Thymus (tissue), 14 donors: ENCODE results near the gene CACNA1B. TPM values are rescaled to one million over a fixed set of nuclear protein-coding genes. Genes with fewer than 3 reads are reported as not detected.
"Not testable (repeated sequence)": the region's sequence is repeated elsewhere in the genome, so short reads cannot be mapped to it uniquely, and the experiment has no call there.

Experiments used
- DNase-seq, 9 donors: peaks; one replicate each; pipeline ENCODE4 v3.0.0-alpha.2; 2013; ENCODE audit warnings: low spot score in 9 of 9, low read depth in 6 of 9, missing footprints in 1 of 9
- H3K27ac ChIP-seq, 2 donors: one replicate each; pipeline ENCODE4 v1.5.1; 2013; ENCODE audit warnings: control low read depth in 1 of 2, low read depth in 1 of 2, low read length in 1 of 2, mild to moderate bottlenecking in 1 of 2, moderate library complexity in 1 of 2
- H3K27me3 ChIP-seq, 2 donors: one replicate each; pipeline ENCODE4 v1.5.1; 2013; ENCODE audit warnings: low read length in 1 of 2; ENCODE audit not compliant: control insufficient read depth in 2 of 2, insufficient read depth in 1 of 2
- H3K36me3 ChIP-seq, 2 donors: one replicate each; pipeline ENCODE4 v1.5.1; 2013; ENCODE audit warnings: low read length in 1 of 2, mild to moderate bottlenecking in 1 of 2, moderate library complexity in 1 of 2; ENCODE audit not compliant: control insufficient read depth in 2 of 2, insufficient read depth in 2 of 2
- H3K4me1 ChIP-seq, 2 donors: one replicate each; pipeline ENCODE4 v1.5.1; 2013; ENCODE audit warnings: low read length in 2 of 2; ENCODE audit not compliant: control insufficient read depth in 2 of 2, insufficient read depth in 2 of 2
- H3K4me3 ChIP-seq, 2 donors: one replicate each; pipeline ENCODE4 v1.5.1; 2013; ENCODE audit warnings: low read length in 2 of 2, control low read depth in 1 of 2, mild to moderate bottlenecking in 1 of 2
- H3K9me3 ChIP-seq, 2 donors: one replicate each; pipeline ENCODE4 v1.5.1; 2013; ENCODE audit warnings: low read length in 1 of 2, mild to moderate bottlenecking in 1 of 2; ENCODE audit not compliant: control insufficient read depth in 2 of 2, insufficient read depth in 1 of 2
- WGBS: extraction: QIAGEN DNeasy Blood & Tissue Kit; methylation state at CpG from one replicate; pipeline ENCODE4 v1.1.7; 2013; 5-methylcytosine and 5-hydroxymethylcytosine counted together
- long read RNA-seq, 10 donors: transcript quantifications; one replicate each; lab custom pipeline, GENCODE V29; 2026
- polyA plus RNA-seq: library from polyadenylated mRNA; stranded (reverse); fragments of 200-250 nt; gene quantifications from one replicate; pipeline ENCODE4 v1.2.3, GENCODE V29; 2013
- total RNA-seq: library from RNA; stranded (reverse); fragments of 120-200 nt; gene quantifications from one replicate; pipeline ENCODE4 v1.2.4, GENCODE V29; 2013
- donor health status: healthy.

The CACNA1B gene
- total RNA-seq: 1.1 TPM
- polyA plus RNA-seq: 0.11 TPM
- long read RNA-seq, donor 1: 0 reads
- long read RNA-seq, donor 2: 0 reads
- long read RNA-seq, donor 3: 0 reads
- long read RNA-seq, donor 4: 0 reads
- long read RNA-seq, donor 5: 0 reads
- long read RNA-seq, donor 6: 0 reads
- long read RNA-seq, donor 7: 0 reads
- long read RNA-seq, donor 8: 0 reads
- long read RNA-seq, donor 9: 0 reads
- long read RNA-seq, donor 10: 0 reads

DNA sequence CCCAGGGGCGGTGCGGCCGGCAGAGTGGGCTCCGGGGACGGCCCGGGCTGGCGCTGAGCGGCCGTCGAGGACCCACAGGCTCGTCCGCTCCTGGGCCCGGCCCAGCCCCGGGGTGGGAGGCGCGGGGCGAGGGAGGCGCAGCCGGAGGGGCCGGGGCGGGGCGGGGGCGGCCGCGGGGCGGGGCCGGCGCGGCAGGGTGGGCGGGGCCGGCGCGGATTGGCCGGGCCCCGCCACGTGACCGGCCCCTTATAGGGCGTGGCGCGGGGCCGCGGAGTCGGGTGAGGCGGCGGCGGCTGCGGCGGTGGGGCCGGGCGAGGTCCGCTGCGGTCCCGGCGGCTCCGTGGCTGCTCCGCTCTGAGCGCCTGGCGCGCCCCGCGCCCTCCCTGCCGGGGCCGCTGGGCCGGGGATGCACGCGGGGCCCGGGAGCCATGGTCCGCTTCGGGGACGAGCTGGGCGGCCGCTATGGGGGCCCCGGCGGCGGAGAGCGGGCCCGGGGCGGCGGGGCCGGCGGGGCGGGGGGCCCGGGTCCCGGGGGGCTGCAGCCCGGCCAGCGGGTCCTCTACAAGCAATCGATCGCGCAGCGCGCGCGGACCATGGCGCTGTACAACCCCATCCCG lies at the start of gene CACNA1B:
Gene CACNA1B, plus strand, starts transcription at position 277 of the 617 bp plus-strand sequence. Its CDS starts 152 bp downstream, at position 429.
- not testable (repeated sequence) for H3K9me3 ChIP-seq, H3K4me1 ChIP-seq, DNase-seq, H3K27ac ChIP-seq, H3K36me3 ChIP-seq
- WGBS: 6% methylated on average over 86 of the region's 95 CpGs
- Histone ChIP-seq H3K27me3 (peaks cover 23 to 41% of the 10 kb centered on the region in 2 donors), H3K4me3 (peak within 1 kb of the TSS in 1 of 2 donors; percentile 21)

DNA sequence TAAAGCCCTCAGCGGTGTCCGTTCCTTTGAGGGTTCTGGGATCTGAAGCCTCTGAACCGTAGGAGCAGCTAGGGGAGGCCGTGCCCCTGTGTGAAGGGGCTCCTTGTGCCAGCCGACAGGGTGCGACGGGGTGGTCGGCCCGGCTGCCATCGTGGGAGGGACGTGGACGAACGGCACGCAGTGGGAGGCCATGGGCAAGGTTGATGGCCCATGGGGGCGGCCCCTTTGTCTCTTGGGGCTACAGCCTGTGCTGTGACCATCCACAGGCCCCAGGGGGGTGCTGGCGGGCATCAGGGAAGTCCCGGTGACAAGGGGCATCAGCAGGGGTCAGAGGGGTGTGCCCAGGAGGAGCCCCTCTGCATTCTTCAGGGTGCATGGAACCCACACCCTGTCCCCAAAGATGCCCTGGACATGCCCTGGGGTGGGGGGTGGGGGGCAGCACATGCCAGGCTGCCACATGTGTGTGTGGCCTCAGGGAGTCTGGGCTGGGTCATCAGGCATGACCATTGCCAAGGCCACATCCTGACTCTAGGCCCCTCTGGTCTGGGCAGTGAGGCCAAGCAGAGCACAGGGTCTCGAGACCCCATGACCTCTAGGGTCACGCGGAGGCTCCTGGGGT lies 49.6 kb upstream of the CACNA1B start:
- peaks cover 21 to 47% of the 10 kb centered on the region in 2 donors for H3K36me3 ChIP-seq
- no peak for DNase-seq

DNA sequence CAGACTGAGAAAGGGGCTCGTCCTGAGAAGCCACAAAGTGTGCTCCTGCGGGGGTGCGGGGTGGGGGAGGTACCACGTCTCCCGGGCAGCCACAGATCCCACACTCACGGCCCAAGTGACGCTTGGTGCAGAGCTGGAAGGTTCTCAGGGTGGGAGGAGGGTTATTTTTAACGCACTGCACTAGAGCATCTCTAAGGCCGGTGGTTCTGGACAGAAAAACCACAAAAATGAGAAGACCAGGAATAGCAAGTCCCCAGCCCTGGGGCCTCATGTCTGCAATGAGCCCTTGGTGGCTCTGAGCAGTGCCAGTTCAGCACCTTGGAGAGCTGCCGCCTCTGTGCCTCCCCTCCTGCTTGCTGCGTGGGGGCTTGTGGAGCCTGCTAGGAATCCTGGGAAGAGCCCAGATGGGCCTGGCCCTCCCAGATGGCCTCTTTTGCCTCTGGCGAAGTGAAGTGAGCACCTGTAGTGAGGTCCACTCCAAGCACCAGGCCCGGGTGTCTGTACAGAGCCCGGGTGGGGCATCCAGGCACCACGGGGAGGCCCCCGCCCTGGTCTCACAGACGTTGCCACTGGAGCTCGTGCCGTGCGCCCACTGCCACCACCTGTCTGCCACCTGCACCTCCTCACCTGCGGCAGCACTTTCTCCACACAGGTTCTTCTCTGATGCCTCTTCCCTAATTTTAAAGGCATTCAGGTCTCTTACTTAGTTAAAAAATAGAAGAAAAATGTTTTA lies 48.9 kb upstream of the CACNA1B start:
- Histone ChIP-seq H3K27me3 (no peaks in the 10 kb centered on the region), H3K4me3 (no peak overlapping the region), H3K4me1 (no peaks in the 10 kb centered on the region), H3K9me3 (peaks cover 0 to 10% of the 10 kb centered on the region in 2 donors), H3K27ac (no peak overlapping the region), H3K36me3 (peaks cover 24 to 54% of the 10 kb centered on the region in 2 donors)
- 97% methylated on average over 21 of the region's 21 CpGs for WGBS
- peak in 6 of 9 donors; percentile 1 to 47 (median 22) for DNase-seq

More for the DNA sequence above, 49.6 kb upstream of the CACNA1B start:
- no peak overlapping the region for H3K27ac ChIP-seq
- WGBS: 99% methylated on average over 20 of the region's 20 CpGs
- H3K9me3 ChIP-seq: peaks cover 0 to 10% of the 10 kb centered on the region in 2 donors
- no peaks in the 10 kb centered on the region for H3K4me1 ChIP-seq
- H3K27me3 ChIP-seq: no peaks in the 10 kb centered on the region
- H3K4me3 ChIP-seq: no peak overlapping the region

- peaks cover 0 to 10% of the 10 kb centered on the region in 2 donors for H3K9me3 ChIP-seq
- DNase-seq: no peak
- H3K4me1 ChIP-seq: no peaks in the 10 kb centered on the region
- H3K27ac ChIP-seq: no peak overlapping the region
- no peak overlapping the region for H3K4me3 ChIP-seq
- H3K27me3 ChIP-seq: no peaks in the 10 kb centered on the region
- peaks cover 26 to 56% of the 10 kb centered on the region in 2 donors for H3K36me3 ChIP-seq
- WGBS: 98% methylated on average over 14 of the region's 14 CpGs
Measured at GRCh38 chr9:137829260-137829996, 48.2 kb upstream of the CACNA1B start.

GRCh38 chr9:137832191-137832700 lies 45.3 kb upstream of the CACNA1B start:
- 98% methylated on average over 20 of the region's 20 CpGs for WGBS
- Histone ChIP-seq H3K9me3 (no peaks in the 10 kb centered on the region), H3K4me3 (no peak overlapping the region), H3K36me3 (peaks cover 20 to 57% of the 10 kb centered on the region in 2 donors), H3K4me1 (no peaks in the 10 kb centered on the region), H3K27ac (no peak overlapping the region), H3K27me3 (no peaks in the 10 kb centered on the region)
- no peak for DNase-seq

GRCh38 chr9:137832830-137833590 lies 44.6 kb upstream of the CACNA1B start:
- DNase-seq: no peak
- Histone ChIP-seq H3K27me3 (no peaks in the 10 kb centered on the region), H3K27ac (no peak overlapping the region), H3K4me1 (no peaks in the 10 kb centered on the region), H3K4me3 (no peak overlapping the region), H3K36me3 (peaks cover 16 to 50% of the 10 kb centered on the region in 2 donors), H3K9me3 (no peaks in the 10 kb centered on the region)
- WGBS: 98% methylated on average over 44 of the region's 44 CpGs

DNA sequence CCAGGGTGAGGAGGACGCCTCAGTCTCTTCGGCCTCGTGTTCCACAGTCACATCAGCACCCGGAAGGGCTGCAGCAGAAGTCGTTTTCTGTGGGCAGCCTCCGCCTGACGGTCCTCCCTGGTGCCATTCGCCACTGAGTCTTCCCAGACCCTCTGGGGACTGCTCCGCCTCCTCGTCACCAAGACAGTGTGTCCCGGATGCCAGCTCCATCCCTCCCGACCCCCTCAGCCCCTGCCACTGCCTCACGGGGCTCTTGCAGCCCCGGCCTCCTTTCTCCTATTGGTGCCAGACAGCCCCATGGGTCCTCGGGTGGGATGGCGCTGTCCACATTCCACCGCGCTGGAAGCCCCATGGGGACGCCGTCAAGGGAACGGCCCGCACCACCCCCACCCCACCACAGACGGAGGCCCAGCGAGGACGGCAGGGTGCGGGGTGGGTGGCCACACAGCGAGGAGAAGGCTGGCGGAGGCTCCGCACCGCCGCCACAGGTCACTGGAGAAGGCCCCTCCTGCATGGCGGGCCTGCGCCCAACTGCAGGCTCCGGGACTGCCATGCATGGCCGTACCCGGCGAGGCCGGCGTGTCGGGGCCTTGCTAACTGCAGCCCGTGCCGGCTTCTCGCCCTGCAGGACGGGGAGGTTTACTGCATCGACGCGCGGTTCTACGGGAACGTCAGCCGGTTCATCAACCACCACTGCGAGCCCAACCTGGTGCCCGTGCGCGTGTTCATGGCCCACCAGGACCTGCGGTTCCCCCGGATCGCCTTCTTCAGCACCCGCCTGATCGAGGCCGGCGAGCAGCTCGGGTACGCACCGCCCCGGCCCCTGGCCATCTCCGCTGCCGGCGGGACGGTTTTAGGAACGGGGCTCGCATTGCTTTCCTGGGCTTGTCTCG lies 43.6 kb upstream of the CACNA1B start:
- no peak overlapping the region for H3K27ac ChIP-seq
- no peak overlapping the region for H3K4me3 ChIP-seq
- peaks cover 16 to 47% of the 10 kb centered on the region in 2 donors for H3K36me3 ChIP-seq
- no peak for DNase-seq
- WGBS: 98% methylated on average over 73 of the region's 73 CpGs
- no peaks in the 10 kb centered on the region for H3K27me3 ChIP-seq
- no peaks in the 10 kb centered on the region for H3K9me3 ChIP-seq
- no peaks in the 10 kb centered on the region for H3K4me1 ChIP-seq
